Amniotic stem cell (primary cell): ENCODE measurements around the gene RGS9BP.
"Not testable (repeated sequence)": the region's sequence is repeated elsewhere in the genome, so short reads cannot be mapped to it uniquely, and the experiment has no call there.

Experiments
- DNase-seq: peaks from one replicate; lab custom pipeline; 2025; lab: John Stamatoyannopoulos, UW

Gene RGS9BP

DNA sequence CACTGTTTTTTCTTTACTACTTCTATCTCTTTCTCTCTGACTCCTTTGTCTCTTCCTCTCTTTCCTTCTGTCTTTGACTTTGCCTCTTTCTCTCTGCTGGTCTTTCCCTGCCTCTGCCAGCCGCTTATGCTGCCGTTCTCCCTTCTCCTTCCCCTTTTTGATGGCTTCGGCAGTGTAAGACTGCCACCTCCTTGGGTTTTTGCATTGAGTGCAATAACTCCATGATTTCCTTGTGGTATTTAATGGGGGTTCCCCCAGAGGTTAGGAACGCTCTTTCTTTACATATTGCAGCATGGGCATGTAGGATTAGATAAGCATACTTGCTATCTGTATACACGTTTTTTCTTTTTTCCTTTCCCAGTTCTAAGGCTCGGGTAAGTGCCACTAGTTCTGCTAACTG lies 19.9 kb downstream of the RGS9BP start:
- not testable (repeated sequence) for DNase-seq

DNA sequence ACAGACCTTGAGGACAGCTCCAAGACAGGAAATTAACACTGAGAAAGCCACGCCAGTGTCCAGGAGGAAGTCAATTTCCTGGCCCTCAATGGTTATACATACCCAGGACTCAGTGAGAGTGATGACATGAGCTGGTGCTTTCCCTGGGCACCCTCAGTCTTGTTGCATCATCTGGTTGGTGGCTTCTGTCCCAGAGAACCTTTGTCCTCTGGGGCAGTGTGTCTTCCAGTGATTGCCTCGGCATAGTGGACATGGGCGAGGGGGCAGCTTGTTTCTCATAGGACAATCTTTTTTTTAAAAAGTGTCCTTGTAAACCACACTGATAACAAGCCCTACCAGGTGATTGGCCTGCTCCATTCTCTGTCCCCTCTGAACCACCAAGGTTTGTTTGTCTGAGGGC lies 21.1 kb downstream of the RGS9BP start:
- DNase-seq: not testable (repeated sequence)

- not testable (repeated sequence) for DNase-seq
Measured at GRCh38 chr19:32700129-32700528, 24.5 kb downstream of the RGS9BP start.

DNA sequence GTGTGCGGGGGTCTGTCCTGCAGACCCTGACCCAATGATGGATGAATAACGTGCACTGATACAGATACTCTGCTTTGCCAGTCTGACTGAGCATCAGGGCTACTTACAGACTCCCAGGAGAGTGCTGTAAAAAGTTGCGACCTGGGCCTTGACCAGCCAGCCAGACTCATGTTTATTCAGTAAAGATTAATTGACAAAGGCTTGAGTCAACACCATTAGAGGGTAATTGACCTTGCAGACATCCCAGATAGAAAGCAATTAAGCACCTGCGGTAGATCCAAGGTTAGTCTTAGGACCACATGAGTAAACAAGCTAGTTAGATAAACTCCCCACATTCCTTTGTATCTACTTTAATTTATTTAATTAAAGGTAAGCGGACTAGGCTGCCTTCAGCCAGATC lies 26.4 kb downstream of the RGS9BP start:
- DNase-seq: no peak

- DNase-seq: not testable (repeated sequence)
Measured at GRCh38 chr19:32704006-32704405, 28.4 kb downstream of the RGS9BP start.

DNA sequence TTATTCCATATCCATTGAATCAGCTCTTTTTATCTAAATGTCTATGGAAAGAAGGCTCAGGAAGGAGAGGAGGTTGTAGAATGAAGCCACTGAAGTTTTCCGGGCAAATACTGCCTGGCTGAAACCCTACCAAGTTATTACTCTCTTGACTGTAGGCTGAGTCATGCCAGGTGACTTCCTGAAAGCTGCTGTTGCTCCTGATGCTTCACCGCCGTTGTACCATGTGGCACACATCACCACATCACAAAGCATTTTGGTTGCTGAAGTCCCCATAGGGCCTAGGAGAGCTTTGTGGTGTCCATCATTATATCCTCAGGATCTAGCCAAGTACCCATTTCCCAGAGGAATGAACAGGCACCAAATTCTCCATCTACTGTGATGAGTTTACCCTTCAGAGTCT lies 32.8 kb downstream of the RGS9BP start:
- DNase-seq: no peak

GRCh38 chr19:32709032-32709431 lies 33.4 kb downstream of the RGS9BP start:
- no peak for DNase-seq

DNA sequence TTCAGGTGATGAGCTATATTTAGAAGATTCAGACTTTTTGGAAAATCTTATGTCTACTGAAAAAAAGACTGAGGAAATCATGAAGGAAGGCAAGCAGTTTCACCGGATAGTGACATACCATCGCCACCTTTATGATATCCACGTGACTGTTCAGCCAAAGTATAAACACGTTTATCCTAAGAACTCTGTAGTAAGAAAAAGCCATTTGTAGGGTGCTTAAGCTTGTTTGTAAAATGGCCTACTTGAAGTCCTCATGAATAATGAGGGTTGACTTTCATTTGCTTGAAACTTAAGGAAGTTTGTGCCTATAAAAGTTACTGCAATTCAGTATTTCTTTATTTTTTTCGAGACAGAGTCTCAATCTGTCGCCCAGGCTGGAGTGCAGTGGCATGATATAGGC lies 36.1 kb downstream of the RGS9BP start:
- no peak for DNase-seq

DNA sequence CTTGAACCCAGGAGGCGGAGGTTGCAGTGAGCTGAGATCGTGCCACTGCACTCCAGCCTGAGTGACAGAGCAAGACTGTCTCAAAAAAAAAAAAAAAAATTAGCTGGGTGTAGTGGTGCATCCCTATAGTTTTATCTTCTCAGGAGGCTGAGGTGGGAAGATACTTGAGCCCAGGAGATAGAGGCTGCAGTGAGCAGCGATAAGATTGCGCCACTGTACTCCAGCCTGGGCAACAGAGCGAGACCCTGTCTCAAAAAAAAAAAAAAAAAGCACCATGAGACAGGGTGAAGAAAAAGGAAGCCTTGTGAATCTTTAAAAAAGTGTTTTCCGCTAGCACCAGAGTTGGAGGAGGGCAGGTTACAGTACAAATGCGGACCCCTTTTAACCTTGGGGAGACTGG lies 40.6 kb downstream of the RGS9BP start:
- DNase-seq: not testable (repeated sequence)

DNA sequence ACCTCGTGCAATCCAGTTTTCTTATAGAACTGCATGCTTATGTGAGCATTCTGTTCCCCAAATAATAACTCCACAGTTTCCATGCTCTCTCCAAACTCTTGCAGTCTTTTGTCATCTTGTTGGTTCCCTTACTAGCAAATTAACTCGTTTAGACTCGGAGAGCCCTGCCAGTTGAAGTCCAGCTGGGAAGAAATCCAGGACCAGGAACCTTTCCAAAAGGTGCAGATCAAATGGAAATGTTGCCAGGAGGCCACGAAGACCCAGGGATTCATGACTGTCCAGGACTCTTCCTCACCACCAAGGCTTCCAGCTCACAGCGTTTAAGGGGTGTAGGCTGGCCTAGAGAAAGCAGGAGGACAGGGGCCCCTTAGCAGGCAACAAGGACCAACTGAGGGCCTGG lies 41.8 kb downstream of the RGS9BP start:
- DNase-seq: no peak

- DNase-seq: no peak
Measured at GRCh38 chr19:32718286-32718685, 42.6 kb downstream of the RGS9BP start.

DNA sequence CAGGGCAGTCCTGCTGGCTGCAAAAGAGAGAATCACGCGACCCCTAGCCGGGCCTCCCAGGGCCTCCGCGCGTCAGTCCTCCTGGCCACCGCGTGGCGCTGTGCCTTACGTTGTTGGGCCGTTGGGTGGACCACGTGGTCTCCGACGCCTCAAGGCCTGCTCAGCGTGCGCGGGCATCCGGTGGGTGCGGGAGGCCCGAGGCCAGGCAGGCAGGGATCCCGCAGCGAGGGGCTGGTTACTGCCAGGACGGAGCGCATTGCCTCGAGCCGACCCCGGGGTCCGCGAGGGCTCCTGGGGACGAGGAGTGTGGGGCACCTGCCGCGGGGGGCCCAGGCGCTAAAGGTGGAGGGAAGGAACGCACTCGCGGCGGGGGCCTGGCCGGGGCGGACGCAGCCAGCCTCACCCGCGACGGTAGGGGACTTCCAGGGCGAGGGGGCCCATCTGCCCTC lies 44.0 kb downstream of the RGS9BP start, which contains the start of gene TDRD12:
TDRD12 (plus strand) TSS at position 157 of the 449 bp plus-strand sequence. CDS start 306 bp downstream, outside the sequence.
- no peak for DNase-seq

- no peak for DNase-seq
Measured at GRCh38 chr19:32720216-32720935, 44.7 kb downstream of the RGS9BP start.

- no peak for DNase-seq
Measured at GRCh38 chr19:32720936-32721250, 45.2 kb downstream of the RGS9BP start.
